ENCODE data around the gene HSF2.
A peak's percentile ranks its signal among the peaks of the same experiment; 100 is the strongest.

Gene HSF2

GRCh38 chr6:122394016-122394415 is 5.4 kb upstream of the HSF2 start:
- no peak for TF ChIP-seq CTCF (conservative IDR thresholded peaks at IDR 0.05; ENCODE audit: low read depth, low read length)
- DNase-seq (ENCODE audit: low read depth) = no peak
- H3K4me3 ChIP-seq (ENCODE audit: low read depth, low read length) = no peak overlapping the region

- H3K4me3 ChIP-seq (ENCODE audit: low read depth, low read length) = peak overlapping the region; percentile 36
- no peak for DNase-seq (ENCODE audit: low read depth)
- TF ChIP-seq CTCF (conservative IDR thresholded peaks at IDR 0.05; ENCODE audit: low read depth, low read length) = no peak
Measured at GRCh38 chr6:122399055-122399347, 451 bp upstream of the HSF2 start.

GRCh38 chr6:122400121-122400450 is 634 bp downstream of the HSF2 start:
- DNase-seq (ENCODE audit: low read depth) = no peak
- TF ChIP-seq CTCF (conservative IDR thresholded peaks at IDR 0.05; ENCODE audit: low read depth, low read length) = no peak
- H3K4me3 ChIP-seq (ENCODE audit: low read depth, low read length) = peak overlapping the region; percentile 94

GRCh38 chr6:122400462-122401089 is 1.1 kb downstream of the HSF2 start:
- no peak for TF ChIP-seq CTCF (conservative IDR thresholded peaks at IDR 0.05; ENCODE audit: low read depth, low read length)
- no peak for DNase-seq (ENCODE audit: low read depth)
- peak overlapping the region; percentile 94 for H3K4me3 ChIP-seq (ENCODE audit: low read depth, low read length)

- no peak overlapping the region for H3K4me3 ChIP-seq (ENCODE audit: low read depth, low read length)
- no peak for TF ChIP-seq CTCF (conservative IDR thresholded peaks at IDR 0.05; ENCODE audit: low read depth, low read length)
- no peak for DNase-seq (ENCODE audit: low read depth)
Measured at GRCh38 chr6:122401104-122401503, 1.7 kb downstream of the HSF2 start.

- TF ChIP-seq CTCF (conservative IDR thresholded peaks at IDR 0.05; ENCODE audit: low read depth, low read length) = no peak
- DNase-seq (ENCODE audit: low read depth) = no peak
- H3K4me3 ChIP-seq (ENCODE audit: low read depth, low read length) = no peak overlapping the region
Measured at GRCh38 chr6:122404444-122404843, 5.0 kb downstream of the HSF2 start.

- DNase-seq (ENCODE audit: low read depth) = no peak
- no peak overlapping the region for H3K4me3 ChIP-seq (ENCODE audit: low read depth, low read length)
- TF ChIP-seq CTCF (conservative IDR thresholded peaks at IDR 0.05; ENCODE audit: low read depth, low read length) = peak; percentile 22
Measured at GRCh38 chr6:122405417-122405816, 6.0 kb downstream of the HSF2 start.

All from choroid plexus epithelial cell (primary cell).